ENCODE measurements around the gene TLE3.

Gene TLE3

DNA sequence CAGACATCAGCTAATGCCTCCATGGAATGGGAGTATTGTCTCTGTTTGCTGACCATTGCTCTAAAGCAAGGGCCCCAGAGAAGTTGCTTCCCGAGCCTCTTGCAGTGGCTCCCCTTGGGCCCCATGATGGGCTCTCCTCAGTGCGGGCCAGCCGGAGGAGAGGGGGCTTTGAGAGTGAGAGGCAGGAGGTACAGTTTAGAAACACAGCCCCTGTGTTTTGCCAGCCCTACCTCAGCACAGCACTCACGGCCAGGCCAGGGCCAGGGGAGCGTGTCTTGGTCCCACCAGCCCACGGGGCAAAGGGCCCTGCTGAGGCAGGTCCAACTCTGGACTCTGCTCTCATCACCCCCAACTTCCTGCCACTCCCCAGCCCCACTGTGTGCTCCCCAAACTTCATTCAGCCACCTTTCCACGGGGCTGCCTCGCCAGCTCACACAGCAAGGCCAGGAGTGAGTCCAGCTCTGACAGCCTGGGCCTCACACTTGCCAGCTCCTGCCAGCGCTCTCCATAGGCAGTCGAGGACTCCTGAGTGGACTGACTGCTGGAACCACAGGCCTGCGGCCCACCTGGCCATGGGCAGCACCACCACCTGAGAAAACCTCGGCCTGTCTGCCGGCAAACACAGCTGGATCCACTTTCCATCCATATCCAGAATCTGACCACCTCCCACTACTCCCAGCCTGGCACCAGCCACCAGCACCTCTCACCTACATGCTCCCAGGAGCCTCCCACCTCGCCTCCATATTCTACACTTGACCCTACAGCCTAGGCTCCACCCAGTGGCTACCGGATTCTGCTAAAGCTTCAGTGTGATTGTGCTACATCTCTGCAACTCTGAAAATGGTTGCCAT, 99.0 kb downstream of the TLE3 start:
- DNase-seq: no peak

DNA sequence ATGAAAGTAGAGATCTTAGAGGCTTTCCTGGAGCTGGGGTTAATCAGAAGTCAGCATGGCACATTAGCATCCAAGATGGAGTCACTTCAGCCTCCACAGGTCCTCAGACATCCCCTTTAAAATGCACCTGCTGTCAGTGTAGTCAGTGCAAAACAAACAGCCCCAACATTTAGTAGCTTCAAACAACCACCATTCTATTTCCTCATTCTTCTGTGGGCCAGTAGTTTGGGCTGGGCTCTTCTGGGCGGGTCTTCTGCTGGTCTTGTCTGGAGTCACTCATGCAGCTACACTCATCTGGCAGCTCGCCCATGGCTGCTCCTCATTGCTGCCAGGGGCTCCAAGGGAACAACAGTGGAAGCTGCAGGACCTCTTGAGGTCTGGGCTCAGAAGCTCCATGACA, 99.9 kb downstream of the TLE3 start:
- DNase-seq: no peak

Measured in KG1 (cell line).